Fibroblast of skin of left quadriceps (primary cell): ENCODE results near the gene RABL2A.
"Not testable (repeated sequence)": the region's sequence is repeated elsewhere in the genome, so short reads cannot be mapped to it uniquely, and the experiment has no call there.

ENCODE experiments used
- DNase-seq, 2 experiments: peaks; one replicate each; pipeline ENCODE4 v3.0.0-alpha.2; 2013; ENCODE audit warnings: low read depth in 2 of 2

Gene RABL2A

GRCh38 chr2:113626616-113627330 is at the start of gene RABL2A:
Gene RABL2A, plus strand, starts transcription at chr2:113627266. Its CDS starts 1,341 bp downstream, at chr2:113628607.
- DNase-seq = peak; percentile 39 to 47

DNA sequence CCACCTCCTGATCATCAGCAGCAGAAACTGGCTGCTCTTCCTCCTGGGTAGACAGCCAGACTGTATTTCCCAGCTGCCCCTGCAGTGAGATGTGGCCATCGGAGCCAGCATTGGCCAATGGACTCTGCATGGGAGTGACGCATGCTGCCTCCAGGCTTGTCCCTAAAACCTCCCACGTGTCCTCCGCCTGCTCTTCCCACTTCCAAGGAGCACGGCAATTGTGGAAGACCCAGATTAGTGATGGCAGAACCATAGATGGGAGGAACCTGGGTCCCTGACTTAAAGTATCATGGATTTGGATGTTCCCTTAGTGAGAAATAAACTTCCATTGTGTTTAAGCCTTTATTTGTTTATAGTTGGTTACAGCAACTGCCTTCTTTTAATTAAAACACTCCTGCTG is 48.6 kb upstream of the RABL2A start:
- DNase-seq = not testable (repeated sequence)

DNA sequence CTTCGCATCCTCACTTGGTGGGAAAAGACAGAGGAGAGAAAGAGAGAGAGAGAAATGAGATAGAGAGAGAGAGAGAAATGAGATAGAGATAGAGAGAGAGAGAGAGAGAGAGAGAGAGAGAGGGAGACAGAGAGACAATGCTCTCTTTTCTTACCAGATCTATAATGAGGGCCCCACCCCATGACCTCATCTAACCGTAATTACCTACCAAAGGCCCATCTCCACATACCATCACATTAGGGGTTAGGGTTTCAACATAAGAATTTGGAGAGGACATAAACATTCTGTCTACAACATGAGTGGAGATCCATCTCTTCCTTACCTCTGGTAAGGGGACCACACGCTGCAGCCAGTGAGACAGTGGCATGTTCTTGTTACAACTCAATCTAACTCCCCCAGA is 44.6 kb upstream of the RABL2A start:
- not testable (repeated sequence) for DNase-seq

GRCh38 chr2:113583521-113584225 is 43.4 kb upstream of the RABL2A start:
- DNase-seq = peak in 1 of 2 experiments; percentile 34

DNA sequence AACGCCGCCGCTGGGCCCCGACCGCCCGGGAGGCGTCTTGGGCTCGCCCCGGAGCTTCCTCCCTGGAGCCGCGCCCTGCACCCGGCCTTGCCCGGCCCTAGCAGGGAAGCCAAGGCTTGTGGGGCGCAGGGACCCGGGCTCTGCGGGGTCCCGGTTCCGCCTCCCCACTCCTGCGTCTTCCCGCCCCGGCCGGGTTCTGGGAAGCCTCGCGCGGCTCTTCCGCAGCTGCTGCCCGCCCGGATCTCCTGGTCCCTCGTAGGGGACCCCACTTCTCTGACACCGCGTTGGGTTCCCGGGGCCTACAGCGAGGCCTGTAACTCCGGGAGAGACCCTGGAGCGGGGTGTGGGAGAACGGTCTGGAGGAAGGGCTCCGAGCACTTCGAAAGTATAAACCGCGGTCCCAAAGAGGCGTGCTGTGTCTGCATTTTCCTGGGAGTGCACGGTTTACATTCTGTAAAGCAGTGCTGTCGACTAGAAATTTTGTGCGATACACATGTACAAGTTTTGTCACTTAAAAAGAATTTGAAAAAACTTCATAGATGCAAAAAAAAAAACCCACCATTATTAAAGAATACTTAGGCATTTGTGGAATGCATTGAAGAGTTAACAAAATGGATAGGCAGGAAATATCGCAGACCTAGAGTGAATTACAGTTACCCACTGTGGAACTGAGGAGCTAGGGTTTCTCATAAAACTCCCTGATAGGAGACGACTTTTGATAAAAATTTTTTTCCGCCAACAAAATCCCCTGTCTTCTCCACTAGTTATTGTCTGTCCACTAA is 42.6 kb upstream of the RABL2A start:
- not testable (repeated sequence) for DNase-seq

DNA sequence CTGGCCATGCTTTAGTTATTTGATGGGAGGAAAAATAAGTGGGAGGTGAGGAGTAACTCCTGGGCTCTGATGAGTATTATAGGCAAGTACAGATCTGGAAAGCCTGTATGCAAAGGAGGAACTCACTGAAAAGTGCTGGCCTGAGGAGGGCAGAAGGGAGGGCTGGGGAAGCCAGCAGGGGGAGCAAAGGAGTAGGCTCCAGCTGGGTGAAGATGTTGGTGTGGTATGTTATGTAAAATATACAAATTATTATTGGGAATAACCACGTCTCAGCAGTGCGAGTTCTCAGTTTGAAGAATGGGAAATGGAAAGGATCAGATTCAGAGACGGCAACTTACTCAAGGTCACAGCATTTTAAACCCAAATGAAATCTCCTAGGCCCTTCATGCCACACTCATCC is 39.9 kb upstream of the RABL2A start:
- DNase-seq = peak in 1 of 2 experiments; percentile 10

GRCh38 chr2:113589591-113589990 is 37.5 kb upstream of the RABL2A start:
- DNase-seq = not testable (repeated sequence)

GRCh38 chr2:113591926-113592325 is 35.1 kb upstream of the RABL2A start:
- not testable (repeated sequence) for DNase-seq

GRCh38 chr2:113593280-113593679 is 33.8 kb upstream of the RABL2A start:
- not testable (repeated sequence) for DNase-seq

- DNase-seq = not testable (repeated sequence)
Observed at GRCh38 chr2:113595725-113596124, 31.3 kb upstream of the RABL2A start.

DNA sequence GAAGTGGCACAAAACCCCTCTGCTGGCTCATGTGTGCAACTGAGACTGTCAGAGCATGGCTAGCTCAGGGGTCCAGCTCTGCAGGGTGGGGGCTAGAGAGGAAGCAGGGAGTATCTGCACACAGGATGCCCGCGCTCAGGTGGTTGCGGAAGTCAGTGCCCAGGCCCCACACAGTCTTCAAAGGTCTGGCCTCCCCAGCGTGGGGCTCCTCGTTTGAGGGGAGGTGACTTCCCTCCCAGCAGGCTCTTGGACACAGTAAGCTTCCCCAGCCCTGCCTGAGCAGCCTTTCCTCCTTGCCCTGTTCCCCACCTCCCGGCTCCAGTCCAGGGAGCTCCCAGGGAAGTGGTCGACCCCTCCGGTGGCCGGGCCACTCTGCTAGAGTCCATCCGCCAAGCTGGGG is 29.9 kb upstream of the RABL2A start:
- DNase-seq = not testable (repeated sequence)

DNA sequence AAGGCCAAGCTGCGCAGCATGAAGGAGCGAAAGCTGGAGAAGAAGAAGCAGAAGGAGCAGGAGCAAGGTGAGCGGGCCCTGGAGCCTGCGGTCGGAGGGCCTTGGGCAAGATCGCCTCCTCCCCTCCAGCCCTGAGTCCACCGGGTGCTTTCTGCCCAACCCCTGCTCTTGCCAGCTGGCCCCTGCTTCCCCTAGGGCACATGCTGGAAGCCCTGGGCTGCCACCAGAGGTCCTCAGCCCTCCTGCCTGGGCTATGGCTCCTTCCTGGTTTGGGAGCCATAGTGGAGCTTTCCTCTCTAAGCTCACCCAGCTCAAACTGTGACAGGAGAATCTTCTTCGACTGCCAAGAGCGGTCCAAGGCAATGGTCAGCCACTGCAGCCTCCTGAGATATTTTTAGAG is 29.5 kb upstream of the RABL2A start:
- DNase-seq = not testable (repeated sequence)

- DNase-seq = not testable (repeated sequence)
Observed at GRCh38 chr2:113598180-113598579, 28.9 kb upstream of the RABL2A start.

- not testable (repeated sequence) for DNase-seq
Observed at GRCh38 chr2:113598738-113599137, 28.3 kb upstream of the RABL2A start.

GRCh38 chr2:113599208-113599607 is 27.9 kb upstream of the RABL2A start:
- DNase-seq = not testable (repeated sequence)

DNA sequence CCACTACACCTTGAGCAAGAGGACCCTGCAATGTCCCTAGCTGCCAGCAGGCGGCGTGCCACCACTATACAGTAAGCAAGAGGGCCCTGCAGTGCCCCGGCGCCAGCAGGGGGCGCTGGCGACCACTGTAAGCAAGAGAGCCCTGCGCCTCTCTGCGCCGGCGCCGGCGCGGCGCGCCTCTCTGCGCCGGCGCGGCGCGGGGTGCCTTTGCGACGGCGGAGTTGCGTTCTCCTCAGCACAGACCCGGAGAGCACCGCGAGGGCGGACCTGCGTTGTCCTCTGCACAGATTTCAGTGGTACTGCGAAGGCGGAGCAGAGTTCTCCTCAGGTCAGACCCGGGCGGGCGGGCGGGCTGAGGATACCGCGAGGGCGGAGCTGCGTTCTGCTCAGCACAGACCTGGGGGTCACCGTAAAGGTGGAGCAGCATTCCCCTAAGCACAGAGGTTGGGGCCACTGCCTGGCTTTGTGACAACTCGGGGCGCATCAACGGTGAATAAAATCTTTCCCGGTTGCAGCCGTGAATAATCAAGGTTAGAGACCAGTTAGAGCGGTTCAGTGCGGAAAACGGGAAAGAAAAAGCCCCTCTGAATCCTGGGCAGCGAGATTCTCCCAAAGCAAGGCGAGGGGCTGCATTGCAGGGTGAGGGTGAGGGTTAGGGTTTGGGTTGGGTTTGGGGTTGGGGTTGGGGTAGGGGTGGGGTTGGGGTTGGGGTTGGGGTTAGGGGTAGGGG is 24.9 kb upstream of the RABL2A start:
- peak in 1 of 2 experiments; percentile 9 for DNase-seq

GRCh38 chr2:113602869-113603466 is 24.1 kb upstream of the RABL2A start:
- no peak for DNase-seq

- peak; percentile 77 for DNase-seq
Observed at GRCh38 chr2:113603467-113604084, 23.5 kb upstream of the RABL2A start.

DNA sequence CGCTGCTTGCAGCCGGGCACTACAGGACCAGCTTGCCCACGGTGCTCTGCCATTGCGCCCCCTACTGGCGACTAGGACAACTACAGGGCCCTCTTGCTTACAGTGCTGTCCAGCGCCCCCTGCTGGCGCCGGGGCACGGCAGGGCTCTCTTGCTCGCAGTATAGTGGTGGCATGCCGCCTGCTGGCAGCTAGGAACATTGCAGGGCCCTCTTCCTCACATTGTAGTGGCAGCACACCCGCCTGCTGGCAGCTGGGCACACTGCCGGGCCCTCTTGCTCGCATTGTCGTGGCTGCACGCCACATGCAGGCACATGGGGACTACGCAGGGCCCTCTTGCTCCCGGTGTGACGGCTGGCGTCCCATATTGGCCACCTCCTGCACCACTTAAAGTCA is 23.0 kb upstream of the RABL2A start:
- DNase-seq = peak; percentile 77 to 78

GRCh38 chr2:113604661-113605060 is 22.4 kb upstream of the RABL2A start:
- not testable (repeated sequence) for DNase-seq

DNA sequence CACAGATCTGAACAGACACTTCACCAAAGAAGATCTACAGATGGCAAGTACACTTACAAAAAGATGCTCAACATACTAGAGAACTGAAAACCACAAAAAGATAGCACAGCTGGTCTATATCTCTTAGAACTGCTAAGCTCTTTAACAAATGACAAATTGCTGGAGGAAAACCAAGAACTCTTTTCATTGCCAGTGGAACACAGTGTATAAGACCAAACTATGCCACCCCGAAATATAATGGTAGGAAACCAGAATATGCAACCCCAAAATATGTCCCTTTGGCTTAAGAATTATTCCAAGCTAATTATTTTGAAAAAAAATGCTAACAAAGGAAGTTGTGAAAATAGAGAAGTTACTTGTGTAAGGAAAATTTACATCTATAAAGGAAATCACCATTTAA is 21.0 kb upstream of the RABL2A start:
- not testable (repeated sequence) for DNase-seq
